ENCODE results near the gene RNF5. TPM values are rescaled to one million over a fixed set of nuclear protein-coding genes. Genes with fewer than 3 reads are reported as not detected.
A peak's percentile ranks its signal among the peaks of the same experiment; 100 is the strongest.
"Not testable (repeated sequence)": the region's sequence is repeated elsewhere in the genome, so short reads cannot be mapped to it uniquely, and the experiment has no call there.

RNF5 gene
- total RNA-seq, 2 donors from 2014 or later, result 45.0 to 49.2 TPM

- Mint-ChIP-seq H3K4me3 (peak overlapping the region; percentile 94 to 100), H3K27me3 (ENCODE audit: low read depth) (no peaks in the 10 kb centered on the region), H3K4me1 (ENCODE audit: low read depth) (peaks cover 74% of the 10 kb centered on the region), H3K27ac (peak overlapping the region; percentile 90), H3K36me3 (ENCODE audit: insufficient read depth in 2 of 2) (peaks cover 19 to 22% of the 10 kb centered on the region in 2 donors), H3K9me3 (no peaks in the 10 kb centered on the region)
- DNase-seq (no peak), ATAC-seq (replicated peaks in 1 of 2) (no peak)
Observed at GRCh38 chr6:32190911-32191677, 12.9 kb downstream of the RNF5 start.

- Mint-ChIP-seq H3K36me3 (ENCODE audit: insufficient read depth in 2 of 2) (peaks cover 15 to 18% of the 10 kb centered on the region in 2 donors), H3K9me3 (no peaks in the 10 kb centered on the region), H3K4me1 (ENCODE audit: low read depth) (peaks cover 73% of the 10 kb centered on the region), H3K27ac (peak overlapping the region; percentile 90), H3K4me3 (peak overlapping the region; percentile 94 to 100), H3K27me3 (ENCODE audit: low read depth) (no peaks in the 10 kb centered on the region)
- DNase-seq, result no peak
- no peak for ATAC-seq (replicated peaks in 1 of 2)
Observed at GRCh38 chr6:32191696-32192607, 13.7 kb downstream of the RNF5 start.

- Mint-ChIP-seq H3K36me3 (ENCODE audit: insufficient read depth in 2 of 2) (peaks cover 12 to 13% of the 10 kb centered on the region in 2 donors), H3K4me3 (peak within 1 kb of the TSS; percentile 94 to 100), H3K27me3 (ENCODE audit: low read depth) (no peaks in the 10 kb centered on the region), H3K27ac (peak within 1 kb of the TSS; percentile 93), H3K4me1 (ENCODE audit: low read depth) (peaks cover 70% of the 10 kb centered on the region), H3K9me3 (no peaks in the 10 kb centered on the region)
- no peak for ATAC-seq (replicated peaks in 1 of 2)
- DNase-seq, result peak; percentile 48 to 67
Observed at GRCh38 chr6:32192608-32193039, 14.4 kb downstream of the RNF5 start, which contains the start of gene GPSM3. Gene GPSM3 (minus strand): TSS chr6:32192643. CDS start chr6:32192513, 130 bp downstream.

GRCh38 chr6:32193096-32193495 is 14.9 kb downstream of the RNF5 start:
- not testable (repeated sequence) for DNase-seq; H3K9me3 Mint-ChIP-seq; H3K27me3 Mint-ChIP-seq (ENCODE audit: low read depth); ATAC-seq (replicated peaks in 1 of 2)
- H3K4me1 Mint-ChIP-seq (ENCODE audit: low read depth), result peaks cover 65% of the 10 kb centered on the region
- peaks cover 12% of the 10 kb centered on the region in 2 donors for H3K36me3 Mint-ChIP-seq (ENCODE audit: insufficient read depth in 2 of 2)
- H3K4me3 Mint-ChIP-seq, result peak overlapping the region; percentile 94 to 100
- peak overlapping the region; percentile 93 for H3K27ac Mint-ChIP-seq

GRCh38 chr6:32194388-32194787 is 16.2 kb downstream of the RNF5 start:
- DNase-seq, result no peak
- no peaks in the 10 kb centered on the region for H3K27me3 Mint-ChIP-seq (ENCODE audit: low read depth)
- H3K9me3 Mint-ChIP-seq, result no peaks in the 10 kb centered on the region
- ATAC-seq (replicated peaks in 1 of 2), result no peak
- peaks cover 6 to 9% of the 10 kb centered on the region in 2 donors for H3K36me3 Mint-ChIP-seq (ENCODE audit: insufficient read depth in 2 of 2)
- H3K27ac Mint-ChIP-seq, result peak overlapping the region; percentile 95
- H3K4me3 Mint-ChIP-seq, result peak overlapping the region; percentile 93 to 95
- peaks cover 52% of the 10 kb centered on the region for H3K4me1 Mint-ChIP-seq (ENCODE audit: low read depth)

- Mint-ChIP-seq H3K4me1 (ENCODE audit: low read depth) (peaks cover 52% of the 10 kb centered on the region), H3K27me3 (ENCODE audit: low read depth) (no peaks in the 10 kb centered on the region), H3K27ac (peak overlapping the region; percentile 95), H3K9me3 (no peaks in the 10 kb centered on the region), H3K36me3 (ENCODE audit: insufficient read depth in 2 of 2) (peaks cover 5 to 8% of the 10 kb centered on the region in 2 donors), H3K4me3 (peak overlapping the region; percentile 93 to 95)
- peak in 1 of 2 donors; percentile 37 for DNase-seq
- no peak for ATAC-seq (replicated peaks in 1 of 2)
Observed at GRCh38 chr6:32194825-32195651, 16.8 kb downstream of the RNF5 start.

- H3K27me3 Mint-ChIP-seq (ENCODE audit: low read depth), result no peaks in the 10 kb centered on the region
- peak overlapping the region; percentile 93 to 95 for H3K4me3 Mint-ChIP-seq
Observed at GRCh38 chr6:32195652-32195901, 17.4 kb downstream of the RNF5 start.

GRCh38 chr6:32195902-32196681 is 17.9 kb downstream of the RNF5 start:
- H3K4me1 Mint-ChIP-seq (ENCODE audit: low read depth), result peaks cover 50% of the 10 kb centered on the region
- peak; percentile 87 to 90 for ATAC-seq (replicated peaks in 1 of 2)
- peak overlapping the region; percentile 93 to 95 for H3K4me3 Mint-ChIP-seq
- peaks cover 3 to 5% of the 10 kb centered on the region in 2 donors for H3K36me3 Mint-ChIP-seq (ENCODE audit: insufficient read depth in 2 of 2)
- no peaks in the 10 kb centered on the region for H3K9me3 Mint-ChIP-seq
- H3K27ac Mint-ChIP-seq, result peak overlapping the region; percentile 96
- DNase-seq, result peak; percentile 70 to 78
- no peaks in the 10 kb centered on the region for H3K27me3 Mint-ChIP-seq (ENCODE audit: low read depth)

More at GRCh38 chr6:32195652-32195901, 17.4 kb downstream of the RNF5 start:
- H3K36me3 Mint-ChIP-seq (ENCODE audit: insufficient read depth in 2 of 2), result peaks cover 3 to 7% of the 10 kb centered on the region in 2 donors
- peak overlapping the region; percentile 95 for H3K27ac Mint-ChIP-seq
- ATAC-seq (replicated peaks in 1 of 2) (peak; percentile 89 to 90), DNase-seq (peak; percentile 100)
- H3K4me1 Mint-ChIP-seq (ENCODE audit: low read depth), result peaks cover 52% of the 10 kb centered on the region
- no peaks in the 10 kb centered on the region for H3K9me3 Mint-ChIP-seq

- H3K27me3 Mint-ChIP-seq (ENCODE audit: low read depth), result no peaks in the 10 kb centered on the region
- ATAC-seq (replicated peaks in 1 of 2), result no peak
- H3K36me3 Mint-ChIP-seq (ENCODE audit: insufficient read depth in 2 of 2), result no peaks in the 10 kb centered on the region
- H3K4me3 Mint-ChIP-seq, result peak overlapping the region; percentile 93 to 95
- no peak for DNase-seq
- H3K4me1 Mint-ChIP-seq (ENCODE audit: low read depth), result peaks cover 42% of the 10 kb centered on the region
- no peaks in the 10 kb centered on the region for H3K9me3 Mint-ChIP-seq
- H3K27ac Mint-ChIP-seq, result peak overlapping the region; percentile 96
Observed at GRCh38 chr6:32196682-32197616, 18.7 kb downstream of the RNF5 start.

- DNase-seq (no peak), ATAC-seq (replicated peaks in 1 of 2) (no peak)
- Mint-ChIP-seq H3K27ac (no peak overlapping the region), H3K27me3 (ENCODE audit: low read depth) (no peaks in the 10 kb centered on the region), H3K4me3 (no peak overlapping the region), H3K4me1 (ENCODE audit: low read depth) (peaks cover 32% of the 10 kb centered on the region), H3K36me3 (ENCODE audit: insufficient read depth in 2 of 2) (no peaks in the 10 kb centered on the region), H3K9me3 (no peaks in the 10 kb centered on the region)
Observed at GRCh38 chr6:32198345-32198696, 20.1 kb downstream of the RNF5 start.

GRCh38 chr6:32198866-32199265 is 20.7 kb downstream of the RNF5 start:
- no peak for DNase-seq
- Mint-ChIP-seq H3K27me3 (ENCODE audit: low read depth) (no peaks in the 10 kb centered on the region), H3K27ac (no peak overlapping the region), H3K36me3 (ENCODE audit: insufficient read depth in 2 of 2) (no peaks in the 10 kb centered on the region), H3K4me3 (no peak overlapping the region), H3K4me1 (ENCODE audit: low read depth) (peaks cover 27% of the 10 kb centered on the region), H3K9me3 (no peaks in the 10 kb centered on the region)
- no peak for ATAC-seq (replicated peaks in 1 of 2)

Data from activated T-cell treated with anti-CD3 and anti-CD28 coated beads, Interleukin-2, amount 50 U/mL, for 72 hours (primary cell).